ENCODE data around the gene OR52K2.
"Not testable (repeated sequence)": the region's sequence is repeated elsewhere in the genome, so short reads cannot be mapped to it uniquely, and the experiment has no call there.

DNA sequence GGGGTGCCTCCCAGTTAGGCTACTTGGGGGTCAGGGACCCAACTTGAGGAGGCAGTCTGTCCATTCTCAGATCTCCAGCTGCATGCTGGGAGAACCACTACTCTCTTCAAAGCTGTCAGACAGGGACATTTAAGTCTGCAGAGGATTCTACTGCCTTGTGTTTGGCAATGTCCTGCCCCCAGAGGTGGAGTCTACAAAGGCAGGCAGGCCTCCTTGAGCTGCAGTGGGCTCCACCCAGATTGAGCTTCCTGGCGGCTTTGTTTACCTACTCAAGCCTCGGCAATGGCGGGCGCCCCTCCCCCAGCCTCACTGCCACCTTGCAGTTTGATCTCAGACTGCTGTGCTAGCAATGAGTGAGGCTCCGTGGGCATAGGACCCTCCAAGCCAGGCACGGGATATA lies 42.9 kb upstream of the OR52K2 start:
- TF ChIP-seq, protein P1, sequence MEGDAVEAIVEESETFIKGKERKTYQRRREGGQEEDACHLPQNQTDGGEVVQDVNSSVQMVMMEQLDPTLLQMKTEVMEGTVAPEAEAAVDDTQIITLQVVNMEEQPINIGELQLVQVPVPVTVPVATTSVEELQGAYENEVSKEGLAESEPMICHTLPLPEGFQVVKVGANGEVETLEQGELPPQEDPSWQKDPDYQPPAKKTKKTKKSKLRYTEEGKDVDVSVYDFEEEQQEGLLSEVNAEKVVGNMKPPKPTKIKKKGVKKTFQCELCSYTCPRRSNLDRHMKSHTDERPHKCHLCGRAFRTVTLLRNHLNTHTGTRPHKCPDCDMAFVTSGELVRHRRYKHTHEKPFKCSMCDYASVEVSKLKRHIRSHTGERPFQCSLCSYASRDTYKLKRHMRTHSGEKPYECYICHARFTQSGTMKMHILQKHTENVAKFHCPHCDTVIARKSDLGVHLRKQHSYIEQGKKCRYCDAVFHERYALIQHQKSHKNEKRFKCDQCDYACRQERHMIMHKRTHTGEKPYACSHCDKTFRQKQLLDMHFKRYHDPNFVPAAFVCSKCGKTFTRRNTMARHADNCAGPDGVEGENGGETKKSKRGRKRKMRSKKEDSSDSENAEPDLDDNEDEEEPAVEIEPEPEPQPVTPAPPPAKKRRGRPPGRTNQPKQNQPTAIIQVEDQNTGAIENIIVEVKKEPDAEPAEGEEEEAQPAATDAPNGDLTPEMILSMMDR (IDR thresholded peaks at IDR 0.05): not testable (repeated sequence)
- TF ChIP-seq POLR2A, POLR2AphosphoS5 (IDR thresholded peaks at IDR 0.05): not testable (repeated sequence)

Measured in prostate gland (tissue), 2 donors.